ENCODE data around the gene EXOSC5. TPM values are rescaled to one million over a fixed set of nuclear protein-coding genes. Genes with fewer than 3 reads are reported as not detected.

EXOSC5 gene
- total and polyA plus RNA-seq, 12 donors: 10.6 to 43.8 (median 13.7) TPM

GRCh38 chr19:41426116-41426841, 29.1 kb upstream of the EXOSC5 start:
- H3K4me3 ChIP-seq: peak overlapping the region in 9 of 10 donors; percentile 46 to 73 (median 64)
- intact Hi-C loops (cut with DNase I): loop anchor here in 3 of 10 donors (5.0 kb wide), 3 partner anchors 104 to 119 kb away; partner anchors contain the start of gene CCDC97 (in 1 of the 3)
- TF ChIP-seq, protein P1, sequence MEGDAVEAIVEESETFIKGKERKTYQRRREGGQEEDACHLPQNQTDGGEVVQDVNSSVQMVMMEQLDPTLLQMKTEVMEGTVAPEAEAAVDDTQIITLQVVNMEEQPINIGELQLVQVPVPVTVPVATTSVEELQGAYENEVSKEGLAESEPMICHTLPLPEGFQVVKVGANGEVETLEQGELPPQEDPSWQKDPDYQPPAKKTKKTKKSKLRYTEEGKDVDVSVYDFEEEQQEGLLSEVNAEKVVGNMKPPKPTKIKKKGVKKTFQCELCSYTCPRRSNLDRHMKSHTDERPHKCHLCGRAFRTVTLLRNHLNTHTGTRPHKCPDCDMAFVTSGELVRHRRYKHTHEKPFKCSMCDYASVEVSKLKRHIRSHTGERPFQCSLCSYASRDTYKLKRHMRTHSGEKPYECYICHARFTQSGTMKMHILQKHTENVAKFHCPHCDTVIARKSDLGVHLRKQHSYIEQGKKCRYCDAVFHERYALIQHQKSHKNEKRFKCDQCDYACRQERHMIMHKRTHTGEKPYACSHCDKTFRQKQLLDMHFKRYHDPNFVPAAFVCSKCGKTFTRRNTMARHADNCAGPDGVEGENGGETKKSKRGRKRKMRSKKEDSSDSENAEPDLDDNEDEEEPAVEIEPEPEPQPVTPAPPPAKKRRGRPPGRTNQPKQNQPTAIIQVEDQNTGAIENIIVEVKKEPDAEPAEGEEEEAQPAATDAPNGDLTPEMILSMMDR (IDR thresholded peaks at IDR 0.05): no peak
- H3K9me3 ChIP-seq: no peaks in the 10 kb centered on the region
- peak overlapping the region in 9 of 10 donors; percentile 72 to 94 (median 91) for H3K27ac ChIP-seq
- DNase-seq: no peak
- peaks cover 12 to 93% (median 62%) of the 10 kb centered on the region in 9 donors for H3K4me1 ChIP-seq
- ATAC-seq: peak in 7 of 8 donors; percentile 4 to 32 (median 23)
- peaks cover 0 to 58% (median 14%) of the 10 kb centered on the region in 9 donors for H3K36me3 ChIP-seq
- no peaks in the 10 kb centered on the region for H3K27me3 ChIP-seq
- WGBS, 2 donors: 58 to 65% methylated on average over 36 of the region's 36 CpGs

DNA sequence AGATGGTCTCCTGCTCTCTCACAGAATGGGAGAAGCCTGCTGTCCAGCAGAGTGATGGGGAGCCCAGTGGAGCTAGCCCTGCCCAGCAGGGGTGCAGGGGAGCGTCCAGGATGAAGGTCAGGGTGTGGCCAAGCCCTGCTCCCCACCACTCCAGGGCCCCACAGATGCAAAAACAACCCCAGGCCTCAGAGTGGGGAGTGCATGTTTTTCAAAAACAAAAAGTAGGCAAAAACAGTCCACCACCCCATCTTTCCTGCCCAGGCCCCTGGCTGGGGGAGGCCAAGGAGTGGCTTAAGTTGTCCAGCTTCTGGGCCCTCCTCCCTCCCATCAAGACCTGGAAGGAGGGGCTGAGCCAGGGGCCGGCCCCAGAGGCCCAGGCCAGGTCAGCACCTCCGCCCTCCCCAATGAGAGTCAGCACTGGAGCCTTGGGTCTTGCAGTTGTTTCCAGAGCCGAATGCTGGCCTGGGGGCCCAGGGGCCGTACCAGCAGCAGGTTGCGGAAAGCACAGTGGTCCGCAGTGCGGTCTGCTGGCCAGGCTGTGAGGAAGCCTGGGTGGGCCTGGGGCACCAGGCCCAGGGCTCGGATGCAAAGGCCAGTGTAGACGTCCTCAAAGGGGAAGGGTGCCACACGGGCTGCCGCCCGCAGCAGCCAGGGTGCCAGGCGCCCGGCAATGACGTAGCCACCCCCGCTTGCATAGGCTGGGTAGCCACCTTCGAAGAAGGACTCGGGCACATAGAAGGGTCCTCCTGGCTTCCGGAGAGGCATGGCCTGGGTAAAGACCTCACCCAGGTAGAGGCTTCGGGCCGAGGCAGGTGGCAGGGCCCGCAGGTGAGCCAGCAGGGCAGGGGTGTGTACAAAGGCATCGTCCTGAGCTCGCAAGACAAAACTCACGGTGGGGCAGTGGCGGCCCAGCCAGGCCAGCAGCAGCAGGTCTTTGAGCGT, 28.3 kb upstream of the EXOSC5 start:
- Histone ChIP-seq H3K36me3 (peaks cover 0 to 55% (median 16%) of the 10 kb centered on the region in 9 donors), H3K27me3 (no peaks in the 10 kb centered on the region), H3K4me3 (peak overlapping the region in 6 of 10 donors; percentile 8 to 73 (median 68)), H3K27ac (peak overlapping the region in 9 of 10 donors; percentile 72 to 94 (median 91)), H3K9me3 (no peaks in the 10 kb centered on the region), H3K4me1 (peaks cover 12 to 89% (median 61%) of the 10 kb centered on the region in 9 donors)
- TF ChIP-seq, protein P1 (IDR thresholded peaks at IDR 0.05): no peak
- no peak for ATAC-seq
- no peak for DNase-seq
- WGBS, 2 donors: 85% methylated on average over 28 of the region's 28 CpGs
- intact Hi-C loops (cut with DNase I): loop anchor here in 3 of 10 donors (5.0 kb wide), 3 partner anchors 103 to 118 kb away; partner anchors contain the start of gene CCDC97 (in 1 of the 3)

DNA sequence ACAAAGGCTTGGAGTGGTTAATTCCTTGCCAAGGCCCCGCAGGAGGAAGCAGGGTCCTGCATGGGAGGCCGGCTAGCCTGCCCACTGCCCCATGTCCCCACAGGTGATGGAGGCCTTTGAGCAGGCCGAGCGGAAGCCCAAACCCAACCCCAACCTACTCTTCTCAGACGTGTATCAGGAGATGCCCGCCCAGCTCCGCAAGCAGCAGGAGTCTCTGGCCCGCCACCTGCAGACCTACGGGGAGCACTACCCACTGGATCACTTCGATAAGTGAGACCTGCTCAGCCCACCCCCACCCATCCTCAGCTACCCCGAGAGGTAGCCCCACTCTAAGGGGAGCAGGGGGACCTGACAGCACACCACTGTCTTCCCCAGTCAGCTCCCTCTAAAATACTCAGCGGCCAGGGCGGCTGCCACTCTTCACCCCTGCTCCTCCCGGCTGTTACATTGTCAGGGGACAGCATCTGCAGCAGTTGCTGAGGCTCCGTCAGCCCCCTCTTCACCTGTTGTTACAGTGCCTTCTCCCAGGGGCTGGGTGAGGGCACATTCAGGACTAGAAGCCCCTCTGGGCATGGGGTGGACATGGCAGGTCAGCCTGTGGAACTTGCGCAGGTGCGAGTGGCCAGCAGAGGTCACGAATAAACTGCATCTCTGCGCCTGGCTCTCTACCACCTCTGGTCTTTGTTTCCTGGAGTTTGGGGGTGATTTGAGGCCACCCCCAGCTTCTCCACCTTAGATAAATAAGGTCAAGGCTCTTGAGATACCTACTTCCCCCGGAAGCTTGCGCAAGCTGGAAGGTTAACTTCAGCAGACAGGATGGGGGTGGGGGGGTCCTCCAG, 27.4 kb upstream of the EXOSC5 start:
- ATAC-seq: no peak
- intact Hi-C loops (cut with DNase I): loop anchor here in 3 of 10 donors (5.0 kb wide), 3 partner anchors 102 to 117 kb away; partner anchors contain the start of gene CCDC97 (in 1 of the 3)
- H3K4me1 ChIP-seq: peaks cover 12 to 89% (median 64%) of the 10 kb centered on the region in 9 donors
- H3K27me3 ChIP-seq: no peaks in the 10 kb centered on the region
- WGBS, 2 donors: 80 to 85% methylated on average over 21 of the region's 21 CpGs
- TF ChIP-seq, protein P1 (IDR thresholded peaks at IDR 0.05): no peak
- peaks cover 0 to 64% (median 25%) of the 10 kb centered on the region in 9 donors for H3K36me3 ChIP-seq
- no peaks in the 10 kb centered on the region for H3K9me3 ChIP-seq
- H3K27ac ChIP-seq: peak overlapping the region in 5 of 10 donors; percentile 10 to 94 (median 86)
- H3K4me3 ChIP-seq: no peak overlapping the region
- DNase-seq: no peak
